HG03280 (cell line): ENCODE data around the gene LUC7L.
"Not testable (repeated sequence)": the region's sequence is repeated elsewhere in the genome, so short reads cannot be mapped to it uniquely, and the experiment has no call there.

ENCODE experiments used
- ATAC-seq: cut with Tn5 transposase; IDR thresholded peaks from one replicate; pipeline ENCODE4 v1.9.1; 2021; ENCODE audit warnings: mild to moderate bottlenecking, moderate library complexity; ENCODE audit not compliant: unreplicated experiment

Gene LUC7L

GRCh38 chr16:230949-231348 is 1.7 kb upstream of the LUC7L start:
- ATAC-seq = no peak

DNA sequence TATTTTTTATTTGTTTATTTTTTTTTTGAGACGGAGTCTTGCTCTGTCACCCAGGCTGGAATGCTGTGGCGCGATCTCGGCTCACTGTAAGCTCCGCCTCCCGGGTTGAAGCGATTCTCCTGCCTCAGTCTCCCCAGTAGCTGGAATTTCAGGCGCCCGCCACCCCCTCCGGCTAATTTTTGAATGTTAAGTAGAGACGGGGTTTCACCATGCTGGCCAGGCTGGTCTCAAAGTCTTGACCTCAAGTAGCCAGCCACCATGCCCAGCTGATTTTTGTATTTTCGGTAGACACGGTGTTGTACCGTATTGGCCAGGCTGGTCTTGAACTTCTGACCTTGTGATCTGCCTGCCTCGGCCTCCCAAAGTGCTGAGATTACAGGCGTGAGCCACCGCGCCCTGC is 1.1 kb upstream of the LUC7L start:
- not testable (repeated sequence) for ATAC-seq

GRCh38 chr16:229731-230281 is 557 bp upstream of the LUC7L start:
- no peak for ATAC-seq

GRCh38 chr16:228151-228851 is 948 bp downstream of the LUC7L start:
- no peak for ATAC-seq

- ATAC-seq = no peak
These were observed 9.2 kb downstream of the LUC7L start for GRCh38 chr16:220021-220420.

DNA sequence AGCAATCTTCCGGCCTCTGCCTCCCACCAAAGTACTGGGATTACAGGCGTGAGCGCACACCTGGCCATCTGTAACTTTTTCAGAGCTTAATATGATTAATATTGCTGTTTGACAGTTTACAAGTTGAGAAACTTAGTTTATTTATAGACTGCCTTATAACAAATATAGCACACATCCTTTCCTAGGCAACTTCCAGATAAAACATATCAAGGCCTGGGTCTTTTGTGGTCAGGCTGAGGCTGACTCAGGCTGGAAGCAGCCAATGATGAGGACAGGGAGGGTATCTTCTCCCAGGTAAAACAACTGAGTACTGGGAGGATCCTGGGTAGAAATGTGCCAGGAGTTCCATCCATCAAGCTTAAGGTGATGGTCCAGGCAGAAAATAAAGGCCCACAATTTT is 16.2 kb downstream of the LUC7L start:
- ATAC-seq = no peak

GRCh38 chr16:211631-212180 is 17.5 kb downstream of the LUC7L start:
- ATAC-seq = not testable (repeated sequence)

- not testable (repeated sequence) for ATAC-seq
These were observed 19.9 kb downstream of the LUC7L start for GRCh38 chr16:209359-209758.

GRCh38 chr16:204046-204445 is 25.2 kb downstream of the LUC7L start:
- ATAC-seq = not testable (repeated sequence)

DNA sequence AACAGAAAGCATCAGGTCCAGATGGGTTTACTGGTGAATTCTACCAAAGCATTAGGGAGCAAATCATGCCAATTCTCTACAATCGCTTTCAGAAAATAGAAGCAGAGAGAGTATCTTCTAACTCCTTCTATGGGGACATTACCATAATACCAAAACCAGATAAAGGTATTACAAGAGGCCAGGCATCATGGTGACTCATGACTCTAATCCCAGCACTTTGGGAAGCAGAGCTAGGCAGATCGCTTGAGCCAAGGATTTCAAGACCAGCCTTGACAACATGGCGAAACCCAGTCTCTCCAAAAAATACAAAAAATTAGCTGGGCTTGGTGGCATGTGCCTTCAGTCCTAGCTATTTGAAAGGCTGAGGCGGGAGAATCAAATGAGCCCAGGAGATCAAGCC is 26.0 kb downstream of the LUC7L start:
- ATAC-seq = no peak

DNA sequence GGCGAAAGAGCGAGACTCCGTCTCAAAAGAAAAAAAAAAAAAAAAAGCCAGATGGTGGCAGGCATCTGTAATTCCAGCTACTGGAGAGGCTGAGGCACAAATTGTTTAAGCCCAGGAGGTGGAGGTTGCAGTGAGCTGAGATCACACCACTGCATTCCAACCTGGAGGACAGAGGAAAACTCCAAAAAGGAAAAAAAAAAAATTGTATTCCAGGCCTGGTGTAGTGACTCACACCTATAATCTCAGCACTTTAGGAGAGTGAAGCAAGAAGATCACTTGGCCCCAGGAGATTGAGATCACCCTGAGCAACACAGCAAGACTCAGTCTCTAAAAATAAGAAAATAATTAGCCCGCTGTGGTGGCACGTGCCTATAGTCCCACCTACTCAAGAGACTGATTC is 28.9 kb downstream of the LUC7L start:
- ATAC-seq = no peak

- no peak for ATAC-seq
These were observed 34.7 kb downstream of the LUC7L start for GRCh38 chr16:194516-194915.

DNA sequence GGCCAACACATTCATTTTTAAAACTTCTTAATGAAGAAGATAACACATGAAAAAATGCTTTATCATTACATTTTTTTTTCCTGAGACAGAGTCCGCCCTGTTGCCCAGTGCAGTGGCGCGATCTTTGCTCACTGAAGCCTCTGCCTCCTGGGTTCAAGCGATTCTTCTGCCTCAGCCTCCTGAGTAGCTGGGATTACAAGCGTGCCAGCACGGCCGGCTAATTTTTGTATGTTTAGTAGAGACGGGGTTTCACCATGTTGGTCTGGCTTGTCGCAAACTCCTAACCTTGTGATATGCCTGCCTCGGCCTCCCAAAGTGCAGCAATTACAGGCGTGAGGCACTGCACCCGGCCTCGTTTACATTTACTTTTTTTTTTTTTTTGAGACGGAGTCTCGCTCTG is 35.8 kb downstream of the LUC7L start:
- ATAC-seq = no peak

DNA sequence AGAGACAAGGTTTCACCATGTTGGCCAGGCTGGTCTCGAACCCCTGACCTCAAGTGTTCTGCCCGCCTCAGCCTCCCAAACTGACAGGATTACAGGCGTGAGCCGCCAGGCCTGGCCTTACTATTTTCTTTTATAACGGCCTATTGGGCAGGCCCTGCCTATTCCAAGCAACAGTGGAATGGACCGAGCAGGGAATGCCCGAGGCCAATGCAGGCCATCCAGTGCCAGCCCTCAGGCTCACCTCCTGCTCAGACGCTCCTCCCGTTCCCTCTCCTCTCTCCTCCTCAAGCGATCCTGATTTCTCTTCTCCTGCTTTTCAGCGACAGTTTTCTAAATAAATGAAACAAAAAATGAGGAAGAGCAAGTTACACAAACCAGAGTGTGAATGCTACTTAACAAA is 36.6 kb downstream of the LUC7L start:
- no peak for ATAC-seq

GRCh38 chr16:191831-192230 is 37.4 kb downstream of the LUC7L start:
- no peak for ATAC-seq

- no peak for ATAC-seq
These were observed 39.6 kb downstream of the LUC7L start for GRCh38 chr16:189604-190186.

- ATAC-seq = no peak
These were observed 40.6 kb downstream of the LUC7L start for GRCh38 chr16:188674-189073.

DNA sequence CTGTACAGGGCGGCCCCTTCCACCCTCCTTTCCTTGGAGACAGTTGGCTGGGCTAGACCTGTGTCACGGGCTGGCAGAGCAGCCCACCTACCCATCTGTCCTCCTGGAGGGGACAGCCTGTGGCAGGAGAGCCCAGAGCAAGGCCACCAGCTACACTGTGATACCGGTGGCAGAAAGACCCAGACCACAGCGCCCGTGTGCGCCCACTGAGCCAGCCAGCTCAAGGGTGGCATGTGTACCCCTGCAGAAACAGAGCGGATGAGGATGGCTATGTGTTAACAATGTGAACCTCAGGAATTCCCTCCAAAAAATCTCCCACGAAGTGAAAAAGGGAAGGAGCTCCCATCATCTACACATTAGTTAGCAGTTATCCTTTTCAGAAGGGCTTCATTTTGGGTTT is 41.9 kb downstream of the LUC7L start:
- ATAC-seq = no peak

GRCh38 chr16:185691-186090 is 43.6 kb downstream of the LUC7L start:
- ATAC-seq = no peak

- ATAC-seq = no peak
These were observed 44.0 kb downstream of the LUC7L start for GRCh38 chr16:185213-185612.

DNA sequence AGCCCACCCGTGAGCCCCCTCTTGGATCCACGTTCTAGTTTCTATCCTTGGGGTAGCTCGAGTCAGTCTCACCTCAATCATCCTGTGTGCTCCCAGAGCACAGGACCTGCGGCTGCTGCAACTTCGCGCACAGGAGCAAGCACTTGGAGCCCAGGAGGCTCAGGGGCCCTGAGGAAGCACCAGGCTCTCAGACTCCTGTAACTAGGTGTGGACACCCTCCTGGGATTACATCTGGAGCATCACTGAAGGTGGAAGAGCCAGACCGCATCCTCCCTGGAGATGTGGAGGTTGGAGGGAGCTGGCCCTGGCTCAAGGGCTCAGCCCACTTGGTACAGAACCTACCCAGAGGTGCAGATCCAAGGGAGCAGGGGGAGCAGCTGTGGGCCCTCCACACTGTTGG is 46.2 kb downstream of the LUC7L start:
- no peak for ATAC-seq

- no peak for ATAC-seq
These were observed 47.7 kb downstream of the LUC7L start for GRCh38 chr16:181565-182021.
